K562 treated with DMSO at 1 percent for 48 hours (cell line): ENCODE results near the gene HOXC5. TPM values are rescaled to one million over a fixed set of nuclear protein-coding genes. Genes with fewer than 3 reads are reported as not detected.

ENCODE experiments used
- total RNA-seq: library from RNA; unstranded; fragments of 300-600 nt; gene quantifications from 2 replicates; pipeline ENCODE4 v1.2.3, GENCODE V29; 2022; ENCODE audit warnings: low replicate concordance; ENCODE audit errors: extremely low read depth

The HOXC5 gene
- total RNA-seq: not detected in 2 replicates

DNA sequence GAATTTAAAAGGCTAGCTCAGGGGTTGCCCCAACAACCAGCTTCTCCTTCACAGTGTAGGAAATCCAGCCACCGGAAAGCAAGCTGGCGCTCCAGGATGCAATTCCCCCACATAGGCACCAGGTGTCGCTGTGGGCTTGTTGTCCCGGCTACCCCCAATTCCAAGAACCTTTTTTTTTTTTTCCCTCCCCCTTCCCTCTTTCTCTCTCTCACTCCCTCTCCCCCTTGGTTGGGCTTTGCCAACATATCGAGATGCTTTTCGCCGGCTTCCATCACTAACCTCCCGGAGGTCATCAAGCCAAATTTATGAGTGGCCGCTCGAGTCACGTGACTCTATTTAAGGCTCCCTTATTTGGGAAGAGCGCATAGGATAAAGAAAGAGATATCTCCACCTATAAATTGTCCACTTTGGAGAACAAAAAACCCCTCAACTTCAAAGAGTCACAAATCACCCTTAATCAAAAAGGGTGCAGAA lies at the start of gene HOXC5:
HOXC5 (plus strand) TSS at position 424 of the 474 bp plus-strand sequence. CDS start 73 bp downstream, outside the sequence.

DNA sequence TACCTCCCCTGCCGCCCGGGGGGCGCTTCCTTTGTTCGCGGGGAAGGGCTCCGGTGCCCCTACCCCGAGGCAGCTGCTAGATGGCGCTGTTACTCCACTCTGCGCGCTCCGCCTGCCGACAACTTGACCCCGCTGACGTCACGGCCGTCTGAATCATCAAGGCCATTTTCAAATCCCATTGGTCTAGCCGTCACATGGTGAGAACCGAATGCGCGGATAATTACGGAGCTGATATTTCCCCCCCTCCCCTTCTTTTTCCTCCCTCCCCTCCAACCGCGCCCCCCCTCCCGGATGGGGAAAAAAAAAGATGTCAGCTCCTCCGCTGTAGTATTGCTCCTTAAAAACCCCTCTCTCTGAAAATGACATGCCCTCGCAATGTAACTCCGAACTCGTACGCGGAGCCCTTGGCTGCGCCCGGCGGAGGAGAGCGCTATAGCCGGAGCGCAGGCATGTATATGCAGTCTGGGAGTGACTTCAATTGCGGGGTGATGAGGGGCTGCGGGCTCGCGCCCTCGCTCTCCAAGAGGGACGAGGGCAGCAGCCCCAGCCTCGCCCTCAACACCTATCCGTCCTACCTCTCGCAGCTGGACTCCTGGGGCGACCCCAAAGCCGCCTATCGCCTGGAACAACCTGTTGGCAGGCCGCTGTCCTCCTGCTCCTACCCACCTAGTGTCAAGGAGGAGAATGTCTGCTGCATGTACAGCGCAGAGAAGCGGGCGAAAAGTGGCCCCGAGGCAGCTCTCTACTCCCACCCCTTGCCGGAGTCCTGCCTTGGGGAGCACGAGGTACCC lies 47.8 kb upstream of the HOXC5 start, which contains the start of gene HOXC10:
HOXC10 (plus strand) TSS at position 246 of the 791 bp plus-strand sequence; CDS start at position 360, 114 bp downstream.

DNA sequence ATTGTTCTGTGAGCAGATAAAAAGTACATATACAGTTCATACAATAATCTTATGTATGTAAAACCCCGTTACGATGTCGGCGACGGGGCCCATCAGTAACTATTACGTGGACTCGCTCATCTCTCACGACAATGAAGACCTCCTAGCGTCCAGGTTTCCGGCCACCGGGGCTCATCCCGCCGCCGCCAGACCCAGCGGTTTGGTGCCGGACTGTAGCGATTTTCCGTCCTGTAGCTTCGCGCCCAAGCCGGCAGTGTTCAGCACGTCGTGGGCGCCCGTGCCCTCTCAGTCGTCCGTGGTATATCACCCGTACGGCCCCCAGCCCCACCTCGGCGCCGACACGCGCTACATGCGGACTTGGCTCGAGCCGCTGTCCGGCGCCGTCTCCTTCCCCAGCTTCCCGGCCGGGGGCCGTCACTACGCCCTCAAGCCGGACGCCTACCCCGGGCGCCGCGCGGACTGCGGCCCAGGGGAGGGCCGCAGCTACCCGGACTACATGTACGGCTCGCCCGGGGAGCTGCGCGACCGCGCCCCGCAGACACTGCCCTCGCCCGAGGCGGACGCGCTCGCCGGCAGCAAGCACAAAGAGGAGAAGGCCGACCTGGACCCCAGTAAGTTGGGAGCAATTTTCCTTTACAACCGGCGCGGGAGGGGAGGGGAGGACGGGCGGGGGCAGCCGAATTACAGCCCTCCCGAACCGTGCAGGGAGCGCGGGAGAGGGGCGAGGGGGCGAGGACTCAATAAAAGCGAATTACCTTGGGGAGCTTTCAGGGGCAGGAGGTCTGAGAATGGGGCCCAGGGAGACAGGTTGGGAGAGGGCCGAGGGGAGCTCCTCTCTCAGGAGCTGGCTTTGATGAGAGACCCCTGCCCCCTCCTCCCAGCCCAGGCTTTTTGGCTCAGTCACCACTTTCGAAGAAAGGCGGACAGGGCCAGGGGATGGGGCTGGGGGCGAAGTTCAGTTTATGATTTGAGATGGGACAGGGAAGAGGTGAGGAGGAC lies 32.4 kb upstream of the HOXC5 start, which contains the start of gene HOXC9:
HOXC9 (plus strand) TSS at position 46 of the 999 bp plus-strand sequence; CDS start at position 74, 28 bp downstream.

DNA sequence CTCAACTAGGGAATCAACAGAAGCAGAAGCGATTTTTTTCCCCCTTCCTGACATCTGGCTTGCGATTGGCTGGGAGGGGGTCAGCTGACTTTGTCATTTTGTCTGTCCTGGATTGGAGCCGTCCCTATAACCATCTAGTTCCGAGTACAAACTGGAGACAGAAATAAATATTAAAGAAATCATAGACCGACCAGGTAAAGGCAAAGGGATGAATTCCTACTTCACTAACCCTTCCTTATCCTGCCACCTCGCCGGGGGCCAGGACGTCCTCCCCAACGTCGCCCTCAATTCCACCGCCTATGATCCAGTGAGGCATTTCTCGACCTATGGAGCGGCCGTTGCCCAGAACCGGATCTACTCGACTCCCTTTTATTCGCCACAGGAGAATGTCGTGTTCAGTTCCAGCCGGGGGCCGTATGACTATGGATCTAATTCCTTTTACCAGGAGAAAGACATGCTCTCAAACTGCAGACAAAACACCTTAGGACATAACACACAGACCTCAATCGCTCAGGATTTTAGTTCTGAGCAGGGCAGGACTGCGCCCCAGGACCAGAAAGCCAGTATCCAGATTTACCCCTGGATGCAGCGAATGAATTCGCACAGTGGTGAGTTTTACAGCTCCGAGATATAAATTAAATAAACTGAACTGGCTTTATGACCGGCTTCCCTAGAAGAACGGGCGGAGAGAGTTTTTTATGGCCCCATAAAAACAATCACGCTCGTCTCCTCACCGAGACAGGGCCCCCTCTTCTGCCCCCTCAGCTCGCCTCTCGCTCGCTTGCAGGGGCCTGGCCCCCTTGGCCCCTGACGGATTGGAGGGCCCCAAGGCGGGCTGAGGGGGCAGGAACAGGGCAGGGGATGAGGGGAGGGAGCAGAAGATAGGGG lies 4.3 kb upstream of the HOXC5 start, which contains the start of gene HOXC6:
HOXC6 (plus strand) TSS at position 127 of the 888 bp plus-strand sequence; CDS start at position 209, 82 bp downstream.

DNA sequence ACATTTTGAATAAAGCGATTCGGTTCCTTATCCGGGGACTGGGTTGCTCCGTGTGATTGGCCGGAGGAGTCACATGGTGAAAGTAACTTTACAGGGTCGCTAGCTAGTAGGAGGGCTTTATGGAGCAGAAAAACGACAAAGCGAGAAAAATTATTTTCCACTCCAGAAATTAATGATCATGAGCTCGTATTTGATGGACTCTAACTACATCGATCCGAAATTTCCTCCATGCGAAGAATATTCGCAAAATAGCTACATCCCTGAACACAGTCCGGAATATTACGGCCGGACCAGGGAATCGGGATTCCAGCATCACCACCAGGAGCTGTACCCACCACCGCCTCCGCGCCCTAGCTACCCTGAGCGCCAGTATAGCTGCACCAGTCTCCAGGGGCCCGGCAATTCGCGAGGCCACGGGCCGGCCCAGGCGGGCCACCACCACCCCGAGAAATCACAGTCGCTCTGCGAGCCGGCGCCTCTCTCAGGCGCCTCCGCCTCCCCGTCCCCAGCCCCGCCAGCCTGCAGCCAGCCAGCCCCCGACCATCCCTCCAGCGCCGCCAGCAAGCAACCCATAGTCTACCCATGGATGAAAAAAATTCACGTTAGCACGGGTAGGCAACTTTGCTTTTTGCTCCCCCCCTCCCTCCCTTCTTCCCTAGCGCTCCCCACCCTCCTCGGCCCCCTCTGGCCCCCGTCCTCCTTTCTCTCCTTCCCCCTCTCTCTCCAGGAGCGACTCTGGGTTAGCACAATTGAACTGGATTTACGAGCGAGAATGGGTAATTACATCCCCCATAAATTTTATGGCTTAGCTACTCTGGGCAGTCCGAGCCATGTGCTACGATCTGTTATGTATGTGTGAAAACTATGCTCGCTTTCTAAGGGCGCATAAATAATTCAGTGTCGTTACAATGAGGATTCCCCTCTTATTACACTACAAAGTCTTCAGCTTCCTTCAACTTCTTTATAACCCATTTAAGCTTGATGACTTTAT lies 21.2 kb downstream of the HOXC5 start, which contains the start of gene HOXC4:
HOXC4 (plus strand) TSS at position 85 of the 991 bp plus-strand sequence; CDS start at position 173, 88 bp downstream.

Other genes starting within 250 kb of the HOXC5 start
- gene HOXC13, start 94.2 kb upstream of the HOXC5 start, total RNA-seq: not detected in 2 replicates
- gene HOXC12, start 78.1 kb upstream of the HOXC5 start, total RNA-seq: not detected in 2 replicates
- not detected in 2 replicates for gene HOXC11, start 59.9 kb upstream of the HOXC5 start, total RNA-seq
- gene HOTAIR, start 58.1 kb upstream of the HOXC5 start, total RNA-seq: not detected in 2 replicates
- gene HOXC10, start 47.9 kb upstream of the HOXC5 start, total RNA-seq: not detected in 2 replicates
- gene HOXC9, start 32.9 kb upstream of the HOXC5 start, total RNA-seq: not detected in 2 replicates
- gene HOXC8, start 24.1 kb upstream of the HOXC5 start, total RNA-seq: not detected in 2 replicates
- gene HOXC6, start 4.6 kb upstream of the HOXC5 start, total RNA-seq: not detected in 2 replicates
- not detected in 2 replicates for gene HOXC4, start 20.8 kb downstream of the HOXC5 start, total RNA-seq
- not detected in 2 replicates for gene SMUG1, start 155.9 kb downstream of the HOXC5 start, total RNA-seq
- not detected in 2 replicates for gene CBX5, start 247.1 kb downstream of the HOXC5 start, total RNA-seq
- gene HNRNPA1, start 247.7 kb downstream of the HOXC5 start, total RNA-seq: 1,167 and 1,932 TPM in 2 replicates